ENCODE results near the gene CAST.

CAST gene

DNA sequence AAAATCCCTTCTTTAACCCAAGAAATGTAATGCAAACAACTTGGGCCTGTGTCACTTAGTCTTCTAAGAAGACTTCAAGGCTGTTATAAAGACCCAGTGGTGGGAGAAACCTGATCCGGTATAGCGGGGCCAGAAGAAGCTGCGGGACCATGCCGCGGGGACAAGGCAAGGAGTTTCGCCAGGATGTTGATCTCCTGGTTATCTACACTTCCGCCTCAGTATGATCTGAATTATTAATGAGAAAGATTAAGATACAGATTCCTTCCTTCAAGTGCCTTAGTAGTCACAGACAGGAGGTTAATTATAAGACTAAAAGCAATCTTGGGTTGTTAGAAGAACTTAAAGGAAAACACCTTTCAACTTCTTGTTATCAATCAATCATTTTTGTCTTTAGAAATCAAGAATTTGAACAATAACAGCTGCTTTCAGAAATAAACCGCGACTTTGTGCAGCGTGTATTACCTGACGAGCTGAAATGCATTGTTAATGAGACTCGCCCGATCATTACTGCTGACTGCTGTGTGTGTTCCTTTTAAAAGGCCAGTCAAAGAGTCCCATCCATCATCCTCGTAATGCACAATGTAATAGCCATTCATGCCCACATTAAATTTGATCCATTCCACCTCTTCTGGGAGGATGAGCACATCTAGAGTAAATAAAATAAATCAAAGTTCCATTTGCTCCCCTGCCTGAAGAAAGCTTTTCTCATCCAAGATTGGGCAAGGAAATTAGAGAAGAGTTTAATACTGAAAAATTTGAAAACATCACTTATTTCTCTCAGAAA is 123.3 kb downstream of the CAST start (continued):
- TF ChIP-seq, protein P1, sequence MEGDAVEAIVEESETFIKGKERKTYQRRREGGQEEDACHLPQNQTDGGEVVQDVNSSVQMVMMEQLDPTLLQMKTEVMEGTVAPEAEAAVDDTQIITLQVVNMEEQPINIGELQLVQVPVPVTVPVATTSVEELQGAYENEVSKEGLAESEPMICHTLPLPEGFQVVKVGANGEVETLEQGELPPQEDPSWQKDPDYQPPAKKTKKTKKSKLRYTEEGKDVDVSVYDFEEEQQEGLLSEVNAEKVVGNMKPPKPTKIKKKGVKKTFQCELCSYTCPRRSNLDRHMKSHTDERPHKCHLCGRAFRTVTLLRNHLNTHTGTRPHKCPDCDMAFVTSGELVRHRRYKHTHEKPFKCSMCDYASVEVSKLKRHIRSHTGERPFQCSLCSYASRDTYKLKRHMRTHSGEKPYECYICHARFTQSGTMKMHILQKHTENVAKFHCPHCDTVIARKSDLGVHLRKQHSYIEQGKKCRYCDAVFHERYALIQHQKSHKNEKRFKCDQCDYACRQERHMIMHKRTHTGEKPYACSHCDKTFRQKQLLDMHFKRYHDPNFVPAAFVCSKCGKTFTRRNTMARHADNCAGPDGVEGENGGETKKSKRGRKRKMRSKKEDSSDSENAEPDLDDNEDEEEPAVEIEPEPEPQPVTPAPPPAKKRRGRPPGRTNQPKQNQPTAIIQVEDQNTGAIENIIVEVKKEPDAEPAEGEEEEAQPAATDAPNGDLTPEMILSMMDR (tag by site-specific recombination; IDR thresholded peaks at IDR 0.05): no peak
- TF ChIP-seq, protein P2, sequence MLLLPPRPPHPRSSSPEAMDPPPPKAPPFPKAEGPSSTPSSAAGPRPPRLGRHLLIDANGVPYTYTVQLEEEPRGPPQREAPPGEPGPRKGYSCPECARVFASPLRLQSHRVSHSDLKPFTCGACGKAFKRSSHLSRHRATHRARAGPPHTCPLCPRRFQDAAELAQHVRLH (tag by site-specific recombination; IDR thresholded peaks at IDR 0.05): no peak
- no peak for TF ChIP-seq ZNF473 (tag by site-specific recombination; IDR thresholded peaks at IDR 0.05)
- TF ChIP-seq KLF10 (tag by site-specific recombination; IDR thresholded peaks at IDR 0.05): no peak
- no peak for TF ChIP-seq ZNF391 (tag by site-specific recombination; IDR thresholded peaks at IDR 0.05; ENCODE audit: borderline replicate concordance, low read depth)
- TF ChIP-seq ZNF211 (tag by site-specific recombination; IDR thresholded peaks at IDR 0.05; ENCODE audit: low read depth): no peak
- no peak for TF ChIP-seq ZNF140 (tag by site-specific recombination; IDR thresholded peaks at IDR 0.05)
- no peak for TF ChIP-seq SCRT2 (tag by site-specific recombination; IDR thresholded peaks at IDR 0.05)
- no peak for TF ChIP-seq ZNF19 (tag by site-specific recombination; IDR thresholded peaks at IDR 0.05; ENCODE audit: low read depth)
- TF ChIP-seq ZNF138 (tag by site-specific recombination; IDR thresholded peaks at IDR 0.05; ENCODE audit: borderline replicate concordance): no peak
- TF ChIP-seq, protein P3, sequence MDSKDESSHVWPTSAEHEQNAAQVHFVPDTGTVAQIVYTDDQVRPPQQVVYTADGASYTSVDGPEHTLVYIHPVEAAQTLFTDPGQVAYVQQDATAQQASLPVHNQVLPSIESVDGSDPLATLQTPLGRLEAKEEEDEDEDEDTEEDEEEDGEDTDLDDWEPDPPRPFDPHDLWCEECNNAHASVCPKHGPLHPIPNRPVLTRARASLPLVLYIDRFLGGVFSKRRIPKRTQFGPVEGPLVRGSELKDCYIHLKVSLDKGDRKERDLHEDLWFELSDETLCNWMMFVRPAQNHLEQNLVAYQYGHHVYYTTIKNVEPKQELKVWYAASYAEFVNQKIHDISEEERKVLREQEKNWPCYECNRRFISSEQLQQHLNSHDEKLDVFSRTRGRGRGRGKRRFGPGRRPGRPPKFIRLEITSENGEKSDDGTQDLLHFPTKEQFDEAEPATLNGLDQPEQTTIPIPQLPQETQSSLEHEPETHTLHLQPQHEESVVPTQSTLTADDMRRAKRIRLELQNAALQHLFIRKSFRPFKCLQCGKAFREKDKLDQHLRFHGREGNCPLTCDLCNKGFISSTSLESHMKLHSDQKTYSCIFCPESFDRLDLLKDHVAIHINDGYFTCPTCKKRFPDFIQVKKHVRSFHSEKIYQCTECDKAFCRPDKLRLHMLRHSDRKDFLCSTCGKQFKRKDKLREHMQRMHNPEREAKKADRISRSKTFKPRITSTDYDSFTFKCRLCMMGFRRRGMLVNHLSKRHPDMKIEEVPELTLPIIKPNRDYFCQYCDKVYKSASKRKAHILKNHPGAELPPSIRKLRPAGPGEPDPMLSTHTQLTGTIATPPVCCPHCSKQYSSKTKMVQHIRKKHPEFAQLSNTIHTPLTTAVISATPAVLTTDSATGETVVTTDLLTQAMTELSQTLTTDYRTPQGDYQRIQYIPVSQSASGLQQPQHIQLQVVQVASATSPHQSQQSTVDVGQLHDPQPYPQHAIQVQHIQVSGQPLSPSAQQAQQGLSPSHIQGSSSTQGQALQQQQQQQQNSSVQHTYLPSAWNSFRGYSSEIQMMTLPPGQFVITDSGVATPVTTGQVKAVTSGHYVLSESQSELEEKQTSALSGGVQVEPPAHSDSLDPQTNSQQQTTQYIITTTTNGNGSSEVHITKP (tag by site-specific recombination; IDR thresholded peaks at IDR 0.05): no peak
- no peak for TF ChIP-seq ZNF501 (tag by site-specific recombination; IDR thresholded peaks at IDR 0.05)
- TF ChIP-seq, protein P4, sequence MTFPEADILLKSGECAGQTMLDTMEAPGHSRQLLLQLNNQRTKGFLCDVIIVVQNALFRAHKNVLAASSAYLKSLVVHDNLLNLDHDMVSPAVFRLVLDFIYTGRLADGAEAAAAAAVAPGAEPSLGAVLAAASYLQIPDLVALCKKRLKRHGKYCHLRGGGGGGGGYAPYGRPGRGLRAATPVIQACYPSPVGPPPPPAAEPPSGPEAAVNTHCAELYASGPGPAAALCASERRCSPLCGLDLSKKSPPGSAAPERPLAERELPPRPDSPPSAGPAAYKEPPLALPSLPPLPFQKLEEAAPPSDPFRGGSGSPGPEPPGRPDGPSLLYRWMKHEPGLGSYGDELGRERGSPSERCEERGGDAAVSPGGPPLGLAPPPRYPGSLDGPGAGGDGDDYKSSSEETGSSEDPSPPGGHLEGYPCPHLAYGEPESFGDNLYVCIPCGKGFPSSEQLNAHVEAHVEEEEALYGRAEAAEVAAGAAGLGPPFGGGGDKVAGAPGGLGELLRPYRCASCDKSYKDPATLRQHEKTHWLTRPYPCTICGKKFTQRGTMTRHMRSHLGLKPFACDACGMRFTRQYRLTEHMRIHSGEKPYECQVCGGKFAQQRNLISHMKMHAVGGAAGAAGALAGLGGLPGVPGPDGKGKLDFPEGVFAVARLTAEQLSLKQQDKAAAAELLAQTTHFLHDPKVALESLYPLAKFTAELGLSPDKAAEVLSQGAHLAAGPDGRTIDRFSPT (tag by site-specific recombination; IDR thresholded peaks at IDR 0.05): no peak
- TF ChIP-seq ZIC2 (tag by site-specific recombination; IDR thresholded peaks at IDR 0.05): no peak
- TF ChIP-seq BCL11B (tag by site-specific recombination; IDR thresholded peaks at IDR 0.05; ENCODE audit: low read depth): no peak
- TF ChIP-seq ZNF785 (tag by site-specific recombination; IDR thresholded peaks at IDR 0.05): no peak
- no peak for TF ChIP-seq ZNF302 (tag by site-specific recombination; IDR thresholded peaks at IDR 0.05; ENCODE audit: low read depth)
- TF ChIP-seq ZNF530 (tag by site-specific recombination; IDR thresholded peaks at IDR 0.05; ENCODE audit: low read depth): no peak
- TF ChIP-seq ZNF791 (tag by site-specific recombination; IDR thresholded peaks at IDR 0.05): no peak
- TF ChIP-seq ZNF16 (tag by site-specific recombination; IDR thresholded peaks at IDR 0.05; ENCODE audit: low read depth): no peak
- no peak for TF ChIP-seq ZBTB1 (tag by site-specific recombination; IDR thresholded peaks at IDR 0.05)
- no peak for TF ChIP-seq SP7 (tag by site-specific recombination; IDR thresholded peaks at IDR 0.05)
- TF ChIP-seq ZNF510 (tag by site-specific recombination; IDR thresholded peaks at IDR 0.05; ENCODE audit: insufficient replicate concordance): no peak
- TF ChIP-seq ZNF843 (tag by site-specific recombination; IDR thresholded peaks at IDR 0.05): peak; percentile 77
- TF ChIP-seq ZNF133 (tag by site-specific recombination; IDR thresholded peaks at IDR 0.05): no peak
- TF ChIP-seq, protein P5, sequence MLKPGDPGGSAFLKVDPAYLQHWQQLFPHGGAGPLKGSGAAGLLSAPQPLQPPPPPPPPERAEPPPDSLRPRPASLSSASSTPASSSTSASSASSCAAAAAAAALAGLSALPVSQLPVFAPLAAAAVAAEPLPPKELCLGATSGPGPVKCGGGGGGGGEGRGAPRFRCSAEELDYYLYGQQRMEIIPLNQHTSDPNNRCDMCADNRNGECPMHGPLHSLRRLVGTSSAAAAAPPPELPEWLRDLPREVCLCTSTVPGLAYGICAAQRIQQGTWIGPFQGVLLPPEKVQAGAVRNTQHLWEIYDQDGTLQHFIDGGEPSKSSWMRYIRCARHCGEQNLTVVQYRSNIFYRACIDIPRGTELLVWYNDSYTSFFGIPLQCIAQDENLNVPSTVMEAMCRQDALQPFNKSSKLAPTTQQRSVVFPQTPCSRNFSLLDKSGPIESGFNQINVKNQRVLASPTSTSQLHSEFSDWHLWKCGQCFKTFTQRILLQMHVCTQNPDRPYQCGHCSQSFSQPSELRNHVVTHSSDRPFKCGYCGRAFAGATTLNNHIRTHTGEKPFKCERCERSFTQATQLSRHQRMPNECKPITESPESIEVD (tag by site-specific recombination; IDR thresholded peaks at IDR 0.05): peak; percentile 46
- TF ChIP-seq ZNF571 (tag by site-specific recombination; IDR thresholded peaks at IDR 0.05): no peak
- no peak for TF ChIP-seq ZNF48 (tag by site-specific recombination; IDR thresholded peaks at IDR 0.05)
- TF ChIP-seq ZSCAN23 (tag by site-specific recombination; IDR thresholded peaks at IDR 0.05): 0 out of 2 replicates have a peak, but pooled peaks have one; percentile 14
- no peak for TF ChIP-seq KLF1 (tag by site-specific recombination; IDR thresholded peaks at IDR 0.05)
- no peak for TF ChIP-seq EGR2 (tag by site-specific recombination; IDR thresholded peaks at IDR 0.05; ENCODE audit: low read depth)
- no peak for TF ChIP-seq SP2 (tag by site-specific recombination; IDR thresholded peaks at IDR 0.05)

All from HEK293 (cell line).